GM12892 (cell line): ENCODE measurements around the gene TLK2. TPM values are rescaled to one million over a fixed set of nuclear protein-coding genes. Genes with fewer than 3 reads are reported as not detected.
A peak's percentile ranks its signal among the peaks of the same experiment; 100 is the strongest.
"Not testable (repeated sequence)": the region's sequence is repeated elsewhere in the genome, so short reads cannot be mapped to it uniquely, and the experiment has no call there.

Experiments used
- DNase-seq: peaks from one replicate; pipeline ENCODE4 v3.0.0; 2011; ENCODE audit not compliant: insufficient read length
- FAIRE-seq: peaks from 2 replicates; lab custom pipeline; 2011; peaks lifted over from hg19 to GRCh38; lab: Jason Lieb, UNC
- POLR2A ChIP-seq: IDR thresholded peaks from 2 replicates; pipeline ENCODE4 v1.6.1; 2011; ENCODE audit warnings: low read depth, low read length, control low read depth
- POLR2AphosphoS5 ChIP-seq: IDR thresholded peaks from 2 replicates; pipeline ENCODE4 v1.6.1; 2011; ENCODE audit warnings: low read depth, low read length, control low read depth
- TAF1 ChIP-seq: IDR thresholded peaks from 2 replicates; pipeline ENCODE4 v1.6.1; 2011; ENCODE audit warnings: low read depth, mild to moderate bottlenecking, control low read depth, low read length, borderline replicate concordance
- polyA plus RNA-seq: library from polyadenylated mRNA; unstranded; fragments of >200 nt; gene quantifications from one replicate; pipeline ENCODE4 v1.2.1, GENCODE V29; 2012; ENCODE audit warnings: missing spikeins, inconsistent platforms; ENCODE audit not compliant: missing spikeins

TLK2 gene
- polyA plus RNA-seq = 23.6 TPM

GRCh38 chr17:62478424-62478879 is at the start of gene TLK2:
Gene TLK2, plus strand, starts transcription at chr17:62478825. Its CDS starts 2,301 bp downstream, at chr17:62481126.
- no peak for FAIRE-seq
- peak; percentile 89 for DNase-seq
- TF ChIP-seq POLR2A = peak; percentile 85
- 0 out of 2 replicates have a peak, but pooled peaks have one; percentile 21 for TF ChIP-seq POLR2AphosphoS5
- TF ChIP-seq TAF1 = no peak

GRCh38 chr17:62435251-62435650 is 43.4 kb upstream of the TLK2 start:
- DNase-seq, FAIRE-seq: not testable (repeated sequence)

GRCh38 chr17:62441181-62441580 is 37.4 kb upstream of the TLK2 start:
- not testable (repeated sequence) for FAIRE-seq

GRCh38 chr17:62444063-62444462 is 34.6 kb upstream of the TLK2 start:
- no peak for FAIRE-seq

More at GRCh38 chr17:62441181-62441580, 37.4 kb upstream of the TLK2 start:
- not testable (repeated sequence) for DNase-seq

GRCh38 chr17:62445791-62446190 is 32.8 kb upstream of the TLK2 start:
- FAIRE-seq = not testable (repeated sequence)

More at GRCh38 chr17:62444063-62444462, 34.6 kb upstream of the TLK2 start:
- DNase-seq = no peak
- TF ChIP-seq POLR2A = no peak
- no peak for TF ChIP-seq POLR2AphosphoS5
- no peak for TF ChIP-seq TAF1

GRCh38 chr17:62452195-62452594 is 26.4 kb upstream of the TLK2 start:
- not testable (repeated sequence) for DNase-seq, FAIRE-seq

More at GRCh38 chr17:62445791-62446190, 32.8 kb upstream of the TLK2 start:
- DNase-seq = not testable (repeated sequence)

GRCh38 chr17:62453041-62453440 is 25.6 kb upstream of the TLK2 start:
- DNase-seq, FAIRE-seq: not testable (repeated sequence)

GRCh38 chr17:62453656-62454055 is 25.0 kb upstream of the TLK2 start:
- FAIRE-seq, DNase-seq: not testable (repeated sequence)

- not testable (repeated sequence) for DNase-seq
- FAIRE-seq = peak; percentile 60
These were observed 24.5 kb upstream of the TLK2 start for GRCh38 chr17:62454111-62454510.

- FAIRE-seq = no peak
- TF ChIP-seq POLR2AphosphoS5 (no peak), TAF1 (no peak), POLR2A (no peak)
These were observed 22.6 kb upstream of the TLK2 start for GRCh38 chr17:62456016-62456415.

GRCh38 chr17:62458483-62458882 is 20.1 kb upstream of the TLK2 start:
- DNase-seq = not testable (repeated sequence)
- peak; percentile 44 for FAIRE-seq

More at GRCh38 chr17:62456016-62456415, 22.6 kb upstream of the TLK2 start:
- DNase-seq = no peak

GRCh38 chr17:62464422-62464821 is 14.2 kb upstream of the TLK2 start:
- FAIRE-seq, DNase-seq: not testable (repeated sequence)

GRCh38 chr17:62465271-62465670 is 13.4 kb upstream of the TLK2 start:
- DNase-seq, FAIRE-seq: not testable (repeated sequence)

- DNase-seq, FAIRE-seq: not testable (repeated sequence)
These were observed 7.8 kb upstream of the TLK2 start for GRCh38 chr17:62470666-62471379.

GRCh38 chr17:62471380-62471880 is 7.2 kb upstream of the TLK2 start:
- not testable (repeated sequence) for DNase-seq, FAIRE-seq

- not testable (repeated sequence) for FAIRE-seq, DNase-seq
These were observed 5.3 kb upstream of the TLK2 start for GRCh38 chr17:62473030-62473982.

- DNase-seq, FAIRE-seq: not testable (repeated sequence)
These were observed 1.5 kb upstream of the TLK2 start for GRCh38 chr17:62477111-62477510.

- DNase-seq (peak; percentile 48), FAIRE-seq (peak; percentile 54)
These were observed 762 bp upstream of the TLK2 start for GRCh38 chr17:62477718-62478408.
